ENCODE measurements around the gene TSPAN14. TPM values are rescaled to one million over a fixed set of nuclear protein-coding genes. Genes with fewer than 3 reads are reported as not detected.

Gene TSPAN14
- total and polyA plus RNA-seq, 2 experiments from 2014 or later, result 65.9 to 104 TPM

GRCh38 chr10:80518807-80519360 lies 64.8 kb downstream of the TSPAN14 start:
- H2AFZ ChIP-seq, result no peak overlapping the region
- DNase-seq (ENCODE audit: low spot score), result no peak
- H4K20me1 ChIP-seq (ENCODE audit: insufficient read depth, poor library complexity, severe bottlenecking), result no peaks in the 10 kb centered on the region
- no peaks in the 10 kb centered on the region for H3K4me1 ChIP-seq (ENCODE audit: insufficient read depth)
- H3K4me3 ChIP-seq, result no peak overlapping the region
- 96% methylated on average over 7 of the region's 7 CpGs for WGBS (ENCODE audit: low lambda C conversion rate, missing lambda C conversion rate)
- H3K27me3 ChIP-seq, result no peaks in the 10 kb centered on the region
- no peak for TF ChIP-seq EZH2phosphoT487 (IDR thresholded peaks at IDR 0.05; ENCODE audit: low read depth, severe bottlenecking, unreplicated experiment)
- H3K79me2 ChIP-seq, result no peaks in the 10 kb centered on the region
- H3K4me2 ChIP-seq, result no peak overlapping the region
- H3K9me2 ChIP-seq (replicated peaks; ENCODE audit: insufficient read depth), result no peaks in the 10 kb centered on the region
- H3K27ac ChIP-seq, result no peak overlapping the region
- H3K36me3 ChIP-seq (replicated peaks; ENCODE audit: insufficient read depth, low read depth), result peaks cover 6% of the 10 kb centered on the region
- no peaks in the 10 kb centered on the region for H3K9me3 ChIP-seq (ENCODE audit: low read depth)

GRCh38 chr10:80519936-80520650 lies 66.0 kb downstream of the TSPAN14 start:
- H3K4me2 ChIP-seq, result no peak overlapping the region
- no peak for DNase-seq (ENCODE audit: low spot score)
- H3K9me2 ChIP-seq (replicated peaks; ENCODE audit: insufficient read depth), result no peaks in the 10 kb centered on the region
- H3K4me3 ChIP-seq, result no peak overlapping the region
- TF ChIP-seq CTCF (IDR thresholded peaks at IDR 0.05; ENCODE audit: poor library complexity) (no peak), EZH2 (IDR thresholded peaks at IDR 0.05; ENCODE audit: borderline replicate concordance) (no peak), EZH2phosphoT487 (IDR thresholded peaks at IDR 0.05; ENCODE audit: low read depth, severe bottlenecking, unreplicated experiment) (no peak)
- no peaks in the 10 kb centered on the region for H3K36me3 ChIP-seq (replicated peaks; ENCODE audit: insufficient read depth, low read depth)
- H4K20me1 ChIP-seq (ENCODE audit: insufficient read depth, poor library complexity, severe bottlenecking), result no peaks in the 10 kb centered on the region
- no peak overlapping the region for H3K27ac ChIP-seq
- no peaks in the 10 kb centered on the region for H3K9me3 ChIP-seq (ENCODE audit: low read depth)
- H3K27me3 ChIP-seq, result no peaks in the 10 kb centered on the region
- H3K4me1 ChIP-seq (ENCODE audit: insufficient read depth), result no peaks in the 10 kb centered on the region
- no peak overlapping the region for H2AFZ ChIP-seq
- no peaks in the 10 kb centered on the region for H3K79me2 ChIP-seq
- WGBS (ENCODE audit: low lambda C conversion rate, missing lambda C conversion rate), result 91% methylated on average over 14 of the region's 14 CpGs

- no peaks in the 10 kb centered on the region for H3K79me2 ChIP-seq
- no peaks in the 10 kb centered on the region for H3K9me2 ChIP-seq (replicated peaks; ENCODE audit: insufficient read depth)
- TF ChIP-seq EZH2 (IDR thresholded peaks at IDR 0.05; ENCODE audit: borderline replicate concordance), result no peak
- no peak for TF ChIP-seq EZH2phosphoT487 (IDR thresholded peaks at IDR 0.05; ENCODE audit: low read depth, severe bottlenecking, unreplicated experiment)
- TF ChIP-seq CTCF (IDR thresholded peaks at IDR 0.05; ENCODE audit: poor library complexity), result no peak
- H3K27ac ChIP-seq, result no peak overlapping the region
- no peaks in the 10 kb centered on the region for H3K27me3 ChIP-seq
- H3K4me2 ChIP-seq, result no peak overlapping the region
- H3K4me3 ChIP-seq, result no peak overlapping the region
- H4K20me1 ChIP-seq (ENCODE audit: insufficient read depth, poor library complexity, severe bottlenecking), result no peaks in the 10 kb centered on the region
- 93% methylated on average over 10 of the region's 10 CpGs for WGBS (ENCODE audit: low lambda C conversion rate, missing lambda C conversion rate)
- H2AFZ ChIP-seq, result no peak overlapping the region
- H3K9me3 ChIP-seq (ENCODE audit: low read depth), result no peaks in the 10 kb centered on the region
- no peaks in the 10 kb centered on the region for H3K36me3 ChIP-seq (replicated peaks; ENCODE audit: insufficient read depth, low read depth)
- DNase-seq (ENCODE audit: low spot score), result no peak
- no peaks in the 10 kb centered on the region for H3K4me1 ChIP-seq (ENCODE audit: insufficient read depth)
These were observed 66.8 kb downstream of the TSPAN14 start for GRCh38 chr10:80520661-80521470.

Measured in hepatocyte (in vitro differentiated cells).